Thyroid gland (tissue), 4 donors: ENCODE data around the gene ACTR6.

Experiments used
- CTCF ChIP-seq, 6 experiments: fragments of 200-600 bp in 3 of 6; fragments of 450-650 bp in 3 of 6; sonication (generic) in 3 of 6; IDR thresholded peaks; one replicate each; pipeline ENCODE4 v1.5.1; 2016 to 2019; ENCODE audit warnings: antibody characterized with exemption in 6 of 6, mild to moderate bottlenecking in 2 of 6, inconsistent platforms in 1 of 6, moderate library complexity in 1 of 6
- POLR2A ChIP-seq, 2 donors: fragments of 450-650 bp; IDR thresholded peaks; one replicate each; pipeline ENCODE4 v1.6.1; 2017; ENCODE audit warnings: antibody characterized with exemption in 2 of 2, mild to moderate bottlenecking in 2 of 2, moderate library complexity in 1 of 2

DNA sequence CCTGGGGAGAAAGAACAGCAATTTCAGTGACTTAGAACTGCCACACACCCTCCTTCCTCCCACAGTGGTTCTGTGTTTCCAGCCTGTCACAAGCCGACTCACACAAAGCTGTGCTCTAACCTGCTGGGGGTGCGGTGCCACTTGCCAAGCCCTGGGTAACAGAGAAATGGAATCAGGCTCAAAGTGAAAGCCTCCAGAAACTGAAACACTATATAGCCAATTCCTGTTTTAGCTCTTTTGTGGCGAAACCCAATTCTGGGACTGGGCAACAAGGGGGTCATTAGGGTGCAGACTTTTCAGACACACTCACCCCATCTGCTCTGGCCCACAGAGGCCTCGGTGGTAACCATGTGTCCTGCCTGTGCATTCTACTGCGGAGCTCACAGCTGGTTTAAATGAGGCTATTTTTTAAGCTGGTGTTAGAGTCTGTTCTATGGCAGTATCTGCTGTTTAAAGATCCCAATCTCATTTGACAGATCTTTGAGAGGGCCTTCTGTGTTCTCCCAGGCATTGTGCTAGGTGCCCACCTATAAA lies 15.2 kb upstream of the ACTR6 start:
- TF ChIP-seq CTCF (IDR thresholded peaks at IDR 0.05): no peak
- no peak for TF ChIP-seq POLR2A (IDR thresholded peaks at IDR 0.05)
